ENCODE results near the gene APBB3.

- no peak for TF ChIP-seq CTCF (IDR thresholded peaks at IDR 0.05)
- TF ChIP-seq POLR2A (IDR thresholded peaks at IDR 0.05): no peak
- TF ChIP-seq EP300 (IDR thresholded peaks at IDR 0.05): no peak
Measured at GRCh38 chr5:140594169-140594568, 29.8 kb upstream of the APBB3 start.
